Measurements from ENCODE around the gene BRIP1.

BRIP1 gene

GRCh38 chr17:61837175-61838051 lies 25.9 kb downstream of the BRIP1 start:
- no peak overlapping the region for H3K4me3 ChIP-seq (ENCODE audit: low read length)
- TF ChIP-seq CTCF (IDR thresholded peaks at IDR 0.05; ENCODE audit: insufficient read depth, low read depth, low read length, missing control alignments) = peak; percentile 84
- DNase-seq (ENCODE audit: low read depth) = peak; percentile 77

GRCh38 chr17:61836266-61837174 lies 26.8 kb downstream of the BRIP1 start:
- no peak overlapping the region for H3K4me3 ChIP-seq (ENCODE audit: low read length)
- no peak for TF ChIP-seq CTCF (IDR thresholded peaks at IDR 0.05; ENCODE audit: insufficient read depth, low read depth, low read length, missing control alignments)
- DNase-seq (ENCODE audit: low read depth) = peak; percentile 3

- no peak for DNase-seq (ENCODE audit: low read depth)
- no peak overlapping the region for H3K4me3 ChIP-seq (ENCODE audit: low read length)
- no peak for TF ChIP-seq CTCF (IDR thresholded peaks at IDR 0.05; ENCODE audit: insufficient read depth, low read depth, low read length, missing control alignments)
These were observed 27.7 kb downstream of the BRIP1 start for GRCh38 chr17:61835606-61836005.

GRCh38 chr17:61834610-61835009 lies 28.7 kb downstream of the BRIP1 start:
- DNase-seq (ENCODE audit: low read depth) = no peak
- no peak overlapping the region for H3K4me3 ChIP-seq (ENCODE audit: low read length)
- TF ChIP-seq CTCF (IDR thresholded peaks at IDR 0.05; ENCODE audit: insufficient read depth, low read depth, low read length, missing control alignments) = no peak

- no peak for TF ChIP-seq CTCF (IDR thresholded peaks at IDR 0.05; ENCODE audit: insufficient read depth, low read depth, low read length, missing control alignments)
- no peak overlapping the region for H3K4me3 ChIP-seq (ENCODE audit: low read length)
- DNase-seq (ENCODE audit: low read depth) = peak; percentile 90
These were observed 29.7 kb downstream of the BRIP1 start for GRCh38 chr17:61833536-61834193.

- no peak for TF ChIP-seq CTCF (IDR thresholded peaks at IDR 0.05; ENCODE audit: insufficient read depth, low read depth, low read length, missing control alignments)
- no peak for DNase-seq (ENCODE audit: low read depth)
- H3K4me3 ChIP-seq (ENCODE audit: low read length) = no peak overlapping the region
These were observed 30.9 kb downstream of the BRIP1 start for GRCh38 chr17:61832463-61832862.

Data from epithelial cell of esophagus (primary cell).